ENCODE measurements around the gene SCRN1. TPM values are rescaled to one million over a fixed set of nuclear protein-coding genes. Genes with fewer than 3 reads are reported as not detected.

SCRN1 gene
- total RNA-seq, 4 donors from 2014 or later: 26.6 to 38.5 (median 32.9) TPM

DNA sequence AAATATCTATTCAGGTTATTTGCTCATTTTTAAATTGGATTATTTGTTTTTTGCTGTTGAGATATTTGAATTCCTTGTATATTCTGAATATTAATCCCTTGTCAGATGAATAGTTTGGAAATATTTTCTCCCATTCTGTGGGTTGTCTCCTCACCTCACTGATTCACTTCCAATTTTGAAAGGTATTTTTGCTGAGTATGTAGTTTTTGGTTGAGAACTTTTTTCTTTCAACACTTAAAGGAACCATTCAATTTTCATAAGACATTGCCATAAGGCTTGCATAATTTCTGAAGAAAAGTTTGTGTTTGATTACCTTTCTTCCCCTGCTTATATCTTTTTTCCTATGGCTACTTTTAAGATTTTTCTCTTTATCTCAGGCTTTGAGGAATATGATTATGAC is 8.9 kb upstream of the SCRN1 start:
- no peaks in the 10 kb centered on the region for H3K9me3 ChIP-seq
- H3K4me3 ChIP-seq (replicated peaks in 1 of 3): no peak overlapping the region
- no peaks in the 10 kb centered on the region for H3K4me1 ChIP-seq
- no peaks in the 10 kb centered on the region for H3K36me3 ChIP-seq
- intact Hi-C loops (cut with DNase I): no loop called here
- no peaks in the 10 kb centered on the region for H3K27me3 ChIP-seq
- no peak for DNase-seq
- H3K27ac ChIP-seq: no peak overlapping the region
- TF ChIP-seq, protein P1, sequence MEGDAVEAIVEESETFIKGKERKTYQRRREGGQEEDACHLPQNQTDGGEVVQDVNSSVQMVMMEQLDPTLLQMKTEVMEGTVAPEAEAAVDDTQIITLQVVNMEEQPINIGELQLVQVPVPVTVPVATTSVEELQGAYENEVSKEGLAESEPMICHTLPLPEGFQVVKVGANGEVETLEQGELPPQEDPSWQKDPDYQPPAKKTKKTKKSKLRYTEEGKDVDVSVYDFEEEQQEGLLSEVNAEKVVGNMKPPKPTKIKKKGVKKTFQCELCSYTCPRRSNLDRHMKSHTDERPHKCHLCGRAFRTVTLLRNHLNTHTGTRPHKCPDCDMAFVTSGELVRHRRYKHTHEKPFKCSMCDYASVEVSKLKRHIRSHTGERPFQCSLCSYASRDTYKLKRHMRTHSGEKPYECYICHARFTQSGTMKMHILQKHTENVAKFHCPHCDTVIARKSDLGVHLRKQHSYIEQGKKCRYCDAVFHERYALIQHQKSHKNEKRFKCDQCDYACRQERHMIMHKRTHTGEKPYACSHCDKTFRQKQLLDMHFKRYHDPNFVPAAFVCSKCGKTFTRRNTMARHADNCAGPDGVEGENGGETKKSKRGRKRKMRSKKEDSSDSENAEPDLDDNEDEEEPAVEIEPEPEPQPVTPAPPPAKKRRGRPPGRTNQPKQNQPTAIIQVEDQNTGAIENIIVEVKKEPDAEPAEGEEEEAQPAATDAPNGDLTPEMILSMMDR (IDR thresholded peaks at IDR 0.05): no peak
- TF ChIP-seq POLR2A (IDR thresholded peaks at IDR 0.05): no peak

DNA sequence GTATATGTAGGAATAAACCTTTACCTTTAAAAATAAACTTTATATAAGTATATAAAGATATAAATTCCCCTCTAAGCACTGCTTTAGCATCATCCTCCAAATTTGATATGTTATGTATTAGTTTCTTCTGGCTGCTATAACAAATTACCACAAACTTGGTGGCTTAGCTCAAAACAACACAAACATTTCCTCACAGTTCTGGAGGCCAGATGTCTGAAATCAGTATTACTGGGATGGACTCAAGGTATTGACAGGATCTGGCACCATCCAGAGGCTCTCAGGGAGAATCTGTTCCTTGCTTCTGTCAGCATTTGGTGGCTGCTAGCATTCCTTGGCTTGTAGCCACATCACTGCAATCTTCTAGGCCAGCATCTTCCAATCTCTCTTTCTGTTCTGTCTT is 6.7 kb upstream of the SCRN1 start:
- H3K4me3 ChIP-seq (replicated peaks in 1 of 3): no peak overlapping the region
- no peak for DNase-seq
- no peak overlapping the region for H3K27ac ChIP-seq
- no peaks in the 10 kb centered on the region for H3K9me3 ChIP-seq
- H3K36me3 ChIP-seq: no peaks in the 10 kb centered on the region
- H3K4me1 ChIP-seq: no peaks in the 10 kb centered on the region
- H3K27me3 ChIP-seq: no peaks in the 10 kb centered on the region
- TF ChIP-seq POLR2A (IDR thresholded peaks at IDR 0.05): no peak
- TF ChIP-seq, protein P1 (IDR thresholded peaks at IDR 0.05): no peak
- intact Hi-C loops (cut with DNase I): no loop called here

DNA sequence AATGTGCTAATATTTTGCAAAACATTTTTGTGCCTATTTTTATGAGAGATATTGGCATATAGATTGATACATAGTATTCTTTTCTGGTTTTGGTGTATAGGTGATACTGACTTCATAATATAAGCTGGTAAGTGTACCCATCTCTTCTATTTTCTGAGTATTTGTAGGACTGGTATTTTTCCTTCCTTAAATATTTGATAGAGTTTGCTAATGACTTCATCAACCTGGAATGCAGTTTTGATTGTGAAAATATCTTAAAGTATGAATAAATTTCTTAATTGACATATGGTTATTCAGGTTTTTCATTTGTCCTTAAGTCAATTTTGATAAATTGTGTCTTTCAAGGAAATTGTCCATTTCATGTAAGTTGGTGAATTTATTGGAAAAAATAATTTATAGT is 6.1 kb upstream of the SCRN1 start:
- no peaks in the 10 kb centered on the region for H3K27me3 ChIP-seq
- TF ChIP-seq POLR2A (IDR thresholded peaks at IDR 0.05): no peak
- TF ChIP-seq, protein P1 (IDR thresholded peaks at IDR 0.05): no peak
- no peaks in the 10 kb centered on the region for H3K4me1 ChIP-seq
- no peaks in the 10 kb centered on the region for H3K9me3 ChIP-seq
- DNase-seq: no peak
- no peaks in the 10 kb centered on the region for H3K36me3 ChIP-seq
- intact Hi-C loops (cut with DNase I): no loop called here
- no peak overlapping the region for H3K27ac ChIP-seq
- H3K4me3 ChIP-seq (replicated peaks in 1 of 3): no peak overlapping the region

DNA sequence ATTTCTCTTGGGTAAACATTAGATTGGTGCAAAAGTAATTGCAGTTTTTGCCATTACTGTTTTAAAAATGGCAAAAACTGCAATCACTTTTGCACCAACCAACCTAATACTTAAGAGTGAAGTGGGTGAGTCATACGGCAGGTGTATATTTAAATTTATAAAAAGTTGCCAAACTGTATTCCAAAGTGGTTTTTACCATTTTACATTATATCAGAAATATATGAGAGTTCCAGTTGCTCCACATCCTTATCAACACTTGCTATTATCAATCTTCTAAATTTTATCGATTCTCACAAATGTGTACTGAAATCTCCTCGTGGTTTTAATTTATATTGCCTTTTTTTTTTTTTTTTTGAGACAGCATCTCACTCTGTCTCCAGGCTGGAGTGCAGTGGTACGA is 3.5 kb upstream of the SCRN1 start:
- no peak for TF ChIP-seq POLR2A (IDR thresholded peaks at IDR 0.05)
- TF ChIP-seq, protein P1 (IDR thresholded peaks at IDR 0.05): no peak
- DNase-seq: no peak
- WGBS, 2 donors: 91 to 93% methylated on average over 4 of the region's 4 CpGs
- H3K4me3 ChIP-seq (replicated peaks in 1 of 3): no peak overlapping the region
- H3K27me3 ChIP-seq: no peaks in the 10 kb centered on the region
- H3K4me1 ChIP-seq: peaks cover 4 to 6% of the 10 kb centered on the region in 2 donors
- H3K9me3 ChIP-seq: no peaks in the 10 kb centered on the region
- intact Hi-C loops (cut with DNase I): no loop called here
- H3K27ac ChIP-seq: no peak overlapping the region
- H3K36me3 ChIP-seq: no peaks in the 10 kb centered on the region

GRCh38 chr7:29991937-29992336 is 2.3 kb upstream of the SCRN1 start:
- no peak for DNase-seq
- Histone ChIP-seq H3K27me3 (no peaks in the 10 kb centered on the region), H3K4me3 (replicated peaks in 1 of 3) (no peak overlapping the region), H3K36me3 (no peaks in the 10 kb centered on the region), H3K9me3 (no peaks in the 10 kb centered on the region), H3K4me1 (peaks cover 10 to 16% of the 10 kb centered on the region in 2 donors), H3K27ac (no peak overlapping the region)
- TF ChIP-seq, protein P1 (IDR thresholded peaks at IDR 0.05): no peak
- TF ChIP-seq POLR2A (IDR thresholded peaks at IDR 0.05): no peak
- whole genome bisulfite sequencing, 2 donors: 98% methylated on average over 5 of the region's 5 CpGs
- intact Hi-C loops (cut with DNase I): no loop called here

Measured in thyroid gland (tissue), 4 donors.